HG03342 (cell line): ENCODE results near the gene GRB10.

Experiments
- ATAC-seq: cut with Tn5 transposase; IDR thresholded peaks from one replicate; pipeline ENCODE4 v1.9.1; 2021; ENCODE audit warnings: mild to moderate bottlenecking, moderate library complexity; ENCODE audit not compliant: unreplicated experiment

The GRB10 gene

DNA sequence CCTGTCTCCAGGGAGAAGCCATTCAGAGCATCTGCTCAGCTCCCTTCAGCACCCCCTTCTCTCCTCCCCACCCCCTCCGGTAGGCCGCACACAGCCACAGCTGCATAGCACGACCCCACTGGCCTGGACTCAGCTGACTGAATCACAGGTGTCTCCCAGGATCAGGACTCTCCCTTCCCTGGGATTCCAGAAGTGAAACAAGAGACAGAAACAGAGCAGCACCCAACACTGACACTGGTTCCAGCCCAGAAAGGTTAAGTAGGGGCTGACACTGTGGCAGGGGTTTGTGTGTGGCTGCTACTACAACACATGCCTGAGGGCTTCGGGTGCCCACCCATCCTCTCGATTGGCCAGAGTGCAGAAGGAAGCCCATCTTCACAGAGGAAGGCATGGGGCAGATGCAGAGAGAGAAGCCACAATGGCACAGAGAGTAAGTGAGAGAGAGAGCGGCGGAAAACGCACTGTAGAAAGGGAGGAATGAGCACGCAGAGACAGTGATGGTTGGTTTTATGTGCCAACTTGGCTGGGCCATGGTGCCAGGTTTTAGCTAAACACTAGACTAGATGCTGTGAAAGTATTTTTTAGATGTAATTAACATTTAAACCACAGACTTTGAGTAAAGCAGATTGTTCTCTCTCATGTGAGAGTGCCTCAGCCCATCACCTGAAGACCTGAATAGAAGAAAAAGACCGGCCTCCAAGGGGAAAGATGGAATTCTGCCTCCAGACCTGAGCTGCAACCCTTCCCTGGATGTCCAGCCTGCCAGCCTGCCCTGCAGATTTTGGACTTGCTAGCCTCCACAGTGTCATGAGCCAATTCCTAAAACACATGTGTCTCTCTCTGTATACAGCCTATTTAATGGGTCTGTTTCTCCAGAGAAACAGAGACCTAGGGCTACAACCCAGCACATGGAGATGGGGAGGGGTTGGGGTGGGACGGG, 107.5 kb downstream of the GRB10 start:
- ATAC-seq, result no peak

DNA sequence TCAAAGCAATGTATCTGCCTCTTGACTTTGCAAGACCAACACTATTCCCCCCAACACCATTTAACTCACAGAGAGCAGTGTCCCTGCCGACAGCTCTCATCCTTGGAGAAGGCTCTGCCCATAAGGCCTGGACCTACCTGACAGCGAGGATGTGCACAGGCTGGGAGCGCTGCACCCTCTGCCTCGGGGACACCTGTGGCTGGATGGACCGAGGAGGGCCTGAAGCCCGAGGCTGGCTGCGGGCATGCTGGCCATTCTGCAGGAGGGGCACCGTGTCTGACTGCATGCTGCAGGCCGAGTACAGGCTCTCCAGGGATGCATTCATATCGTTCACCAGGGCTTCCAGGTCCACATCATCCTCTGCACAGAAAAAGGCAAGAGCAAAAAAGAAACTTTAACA, 108.4 kb downstream of the GRB10 start:
- no peak for ATAC-seq

DNA sequence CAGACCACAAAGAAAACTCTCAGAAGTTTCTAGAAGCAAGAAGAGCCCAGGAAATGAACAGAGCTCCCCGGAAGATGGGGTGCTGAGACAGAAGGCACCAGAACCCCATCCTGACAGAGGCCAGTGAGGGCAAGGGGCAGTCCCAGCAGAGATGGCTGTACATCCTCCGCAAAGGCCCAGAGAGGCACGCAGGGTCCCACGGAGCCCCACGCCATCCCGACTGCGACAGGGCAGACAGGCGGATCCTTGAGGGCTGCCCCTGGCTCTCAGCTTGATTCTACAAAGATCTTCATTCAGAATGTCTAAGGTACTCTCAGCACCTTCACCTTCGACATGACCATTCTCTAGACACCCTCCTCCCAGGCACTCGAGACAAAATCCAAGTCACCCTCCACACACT, 109.6 kb downstream of the GRB10 start:
- no peak for ATAC-seq

DNA sequence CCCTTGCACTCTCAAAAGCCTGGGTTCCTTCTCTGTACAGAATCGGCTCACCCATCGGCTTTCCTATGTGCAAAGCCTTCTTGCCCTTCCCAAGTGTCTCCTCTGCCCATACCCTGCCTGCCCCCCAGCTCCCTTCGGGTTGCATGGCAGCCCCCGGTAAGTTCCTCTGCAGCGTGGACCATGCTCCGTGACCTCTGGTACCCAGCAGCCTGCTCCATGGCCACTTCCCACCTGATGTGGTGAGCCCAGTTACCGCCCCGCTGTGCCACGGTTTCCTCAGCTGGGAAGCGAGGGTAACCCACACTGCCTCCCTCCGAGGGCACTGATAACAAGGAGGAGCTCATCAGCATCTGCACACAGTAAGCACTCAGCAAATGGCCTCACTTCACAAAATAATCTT, 110.7 kb downstream of the GRB10 start:
- ATAC-seq, result no peak

DNA sequence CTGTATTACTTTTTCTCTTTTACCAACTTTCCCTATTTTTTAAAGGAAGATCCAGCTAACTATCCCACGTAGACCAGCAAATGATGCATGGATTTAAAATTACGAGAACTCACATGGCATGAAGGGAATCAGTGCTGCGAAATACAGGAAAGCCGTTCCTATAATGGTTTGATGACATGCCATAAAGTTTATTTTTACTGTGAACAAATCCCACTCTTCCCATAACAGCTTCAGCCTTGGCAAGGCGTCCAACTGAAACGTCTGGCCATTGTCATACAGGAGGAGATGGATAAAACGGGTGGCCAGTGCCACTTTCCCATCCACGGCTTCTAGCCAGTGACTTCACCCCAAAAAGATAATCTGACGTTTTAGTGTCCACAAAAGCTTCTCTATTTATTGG, 111.3 kb downstream of the GRB10 start:
- ATAC-seq, result no peak

DNA sequence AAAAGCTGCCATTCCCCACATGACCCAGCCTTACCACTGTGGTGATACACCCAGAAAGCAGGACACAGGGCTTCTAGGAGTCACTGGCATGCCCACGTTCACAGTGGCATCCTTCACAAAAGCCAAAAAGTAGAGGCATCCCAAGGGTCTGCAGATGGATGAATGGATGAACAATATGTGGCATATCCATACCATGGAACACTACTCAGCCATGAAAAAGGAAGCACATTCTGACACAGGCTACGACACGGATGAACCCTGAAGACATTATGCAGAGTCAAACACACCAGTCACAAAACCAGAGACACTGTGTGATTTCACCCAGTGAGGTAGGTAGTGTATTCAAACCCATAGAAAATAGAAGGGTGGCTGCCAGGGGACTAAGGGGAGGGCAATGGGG, 112.8 kb downstream of the GRB10 start:
- no peak for ATAC-seq

DNA sequence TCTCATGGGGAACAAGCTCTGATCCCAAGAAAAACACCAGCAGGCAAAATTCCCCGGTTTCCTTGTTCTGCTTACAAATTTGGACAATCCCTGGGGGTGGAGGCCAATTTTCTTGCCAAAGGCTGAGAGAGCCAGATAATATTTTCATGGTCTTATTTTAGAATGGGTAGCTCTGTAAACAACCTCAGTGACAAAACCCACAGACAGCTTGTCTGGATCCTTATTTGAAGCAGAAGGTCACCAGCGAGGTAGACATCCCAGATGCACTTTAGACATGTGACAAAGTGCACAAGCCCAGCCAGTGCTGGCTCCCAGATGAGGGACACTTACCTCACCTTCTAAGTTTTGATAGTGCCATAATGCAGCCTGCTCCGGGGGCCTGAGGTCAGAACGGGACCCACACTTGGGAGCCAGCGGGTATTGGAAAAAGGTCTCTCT, 114.9 kb downstream of the GRB10 start:
- ATAC-seq, result no peak

DNA sequence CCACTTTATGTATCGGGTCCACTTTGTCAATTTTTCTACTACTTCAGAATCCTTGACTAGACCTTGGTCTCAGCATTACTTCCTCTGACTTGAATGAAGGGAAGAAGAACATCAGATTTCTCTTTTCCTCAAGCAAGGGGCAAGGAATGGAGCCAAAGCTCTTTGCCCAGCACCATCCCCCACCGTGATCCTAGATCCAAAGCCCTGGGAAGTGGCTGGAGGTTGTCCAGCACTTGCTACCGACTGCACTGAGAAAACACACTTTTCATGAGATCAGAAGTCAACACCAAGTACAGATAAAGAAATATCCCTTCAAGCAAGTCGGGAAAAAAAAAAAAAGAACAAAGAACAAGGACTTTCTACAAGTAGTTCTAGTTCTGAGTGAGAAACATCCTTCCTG, 115.4 kb downstream of the GRB10 start:
- ATAC-seq, result no peak

DNA sequence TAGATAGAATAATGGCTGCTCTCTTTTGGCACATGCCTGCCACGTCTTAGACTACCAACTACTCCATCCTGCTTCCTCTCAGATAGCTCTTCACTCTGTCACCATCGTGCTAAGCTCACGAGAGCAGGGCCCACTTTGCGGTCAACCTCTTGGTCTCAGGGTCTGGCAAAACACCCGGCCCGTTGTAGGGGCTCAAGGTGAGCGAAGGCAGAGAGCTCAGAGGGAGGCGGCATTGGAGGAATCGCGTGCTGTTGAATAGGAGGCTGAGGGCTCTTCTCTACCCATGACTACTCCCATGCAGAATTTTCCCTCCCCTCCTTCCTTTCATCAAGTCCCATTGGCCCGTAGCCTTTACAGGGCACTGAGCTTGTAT, 116.6 kb downstream of the GRB10 start:
- no peak for ATAC-seq

DNA sequence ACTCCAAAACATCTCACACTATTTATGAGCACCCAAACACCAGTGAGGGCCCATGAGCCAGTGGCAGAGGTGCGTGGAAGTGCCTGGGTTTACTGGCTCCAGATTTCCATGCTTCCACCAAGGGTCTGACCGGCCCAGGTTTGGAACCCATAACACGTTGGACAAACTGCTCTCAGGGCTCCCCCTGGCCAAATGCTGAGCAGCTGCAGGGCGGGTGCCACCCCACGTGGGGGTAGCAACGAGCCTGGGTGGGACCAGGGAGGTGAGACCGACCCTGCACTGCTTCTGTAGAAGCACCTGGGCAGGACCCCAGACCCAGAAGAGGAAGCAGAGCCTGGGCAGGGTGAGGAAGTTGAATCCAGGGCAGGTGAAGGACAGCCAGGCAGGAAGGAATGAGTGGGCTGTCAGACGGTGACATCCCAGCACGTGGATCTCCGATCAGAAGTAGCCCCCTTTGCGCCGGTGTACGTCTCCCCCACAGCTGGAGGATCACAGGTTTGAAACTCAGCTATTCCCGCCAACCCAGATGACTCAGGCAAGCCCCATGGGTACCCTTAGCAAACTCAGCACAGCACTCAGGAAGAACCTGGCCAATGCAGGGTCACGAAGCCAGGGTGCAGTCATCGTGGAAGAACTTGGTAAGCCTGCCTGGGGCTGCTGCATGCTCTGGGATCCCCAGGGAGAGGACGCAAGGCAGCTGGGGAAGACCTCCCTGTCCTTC, 117.1 kb downstream of the GRB10 start:
- ATAC-seq, result no peak

DNA sequence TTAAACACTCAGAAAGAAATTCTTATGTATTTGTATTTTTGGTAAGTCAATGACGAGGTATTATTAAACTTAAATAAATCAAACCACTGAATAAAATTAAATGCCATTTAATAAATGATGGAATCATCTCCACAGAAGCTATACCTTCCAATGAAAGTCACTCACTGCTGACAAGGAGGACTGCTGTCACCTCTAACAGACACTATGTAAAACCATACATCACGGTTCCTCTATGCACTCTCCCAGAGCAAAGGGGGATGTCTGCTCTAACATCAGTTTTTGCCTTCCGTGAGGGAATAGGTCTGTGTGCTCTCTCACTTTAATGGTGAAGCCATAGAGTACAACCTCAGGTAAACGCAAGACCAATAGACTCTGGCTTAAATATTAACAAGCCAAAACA, 117.8 kb downstream of the GRB10 start:
- ATAC-seq, result peak; percentile 32

DNA sequence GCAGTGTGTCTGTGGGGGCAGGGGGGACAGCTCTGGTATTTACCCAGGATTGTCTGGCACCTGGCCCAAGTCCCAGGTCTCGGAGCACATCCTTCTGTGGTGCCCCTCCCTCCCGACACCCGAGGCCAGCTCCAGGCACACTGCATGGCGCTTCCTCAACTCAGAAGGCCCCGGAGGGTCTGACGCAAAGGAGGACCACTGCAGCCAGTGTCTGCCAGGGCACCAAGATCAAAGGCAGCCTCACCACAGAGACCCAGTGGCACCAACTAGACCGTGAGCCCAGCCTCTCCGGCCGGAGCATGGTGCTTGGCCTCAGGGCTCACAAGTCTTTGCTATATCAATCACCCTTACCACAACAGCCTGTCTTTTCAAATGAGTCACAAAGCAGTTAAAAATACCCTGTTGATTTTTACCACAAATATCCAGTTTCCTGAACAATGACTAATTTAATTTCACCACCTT, 118.2 kb downstream of the GRB10 start:
- peak; percentile 67 for ATAC-seq

DNA sequence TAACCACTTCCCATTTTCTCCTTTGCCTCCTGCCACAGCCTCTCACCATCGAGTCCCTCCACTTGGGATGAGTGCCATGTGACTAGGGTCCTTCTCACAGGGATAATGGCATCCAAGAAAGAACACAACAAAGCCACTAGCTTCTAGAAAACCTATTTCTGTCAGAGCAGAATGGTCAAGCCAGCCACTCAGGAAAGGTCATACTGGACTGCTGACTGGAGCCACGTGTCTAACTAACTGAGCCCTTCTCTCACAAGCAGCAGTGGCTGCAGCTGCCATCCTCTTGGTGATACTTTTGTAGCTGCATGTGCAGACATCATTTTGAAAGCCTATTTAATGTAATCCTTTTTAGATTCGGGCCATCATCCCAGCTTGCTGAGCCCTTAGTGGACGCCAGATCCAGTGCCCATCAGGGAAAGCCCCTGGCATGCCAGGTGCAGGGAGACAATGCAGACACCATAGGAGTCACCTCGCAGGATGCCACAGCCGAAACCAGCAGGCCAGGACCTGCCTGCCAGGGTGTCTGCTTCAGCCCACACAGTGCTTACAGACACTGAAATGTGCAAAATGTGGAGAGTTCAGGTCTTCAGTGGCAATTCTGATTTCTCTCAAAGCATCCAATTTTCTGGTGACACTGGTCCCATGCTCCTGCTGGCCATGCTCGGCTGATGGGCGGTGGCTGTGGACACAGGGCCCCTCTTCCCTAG, 119.1 kb downstream of the GRB10 start:
- no peak for ATAC-seq

DNA sequence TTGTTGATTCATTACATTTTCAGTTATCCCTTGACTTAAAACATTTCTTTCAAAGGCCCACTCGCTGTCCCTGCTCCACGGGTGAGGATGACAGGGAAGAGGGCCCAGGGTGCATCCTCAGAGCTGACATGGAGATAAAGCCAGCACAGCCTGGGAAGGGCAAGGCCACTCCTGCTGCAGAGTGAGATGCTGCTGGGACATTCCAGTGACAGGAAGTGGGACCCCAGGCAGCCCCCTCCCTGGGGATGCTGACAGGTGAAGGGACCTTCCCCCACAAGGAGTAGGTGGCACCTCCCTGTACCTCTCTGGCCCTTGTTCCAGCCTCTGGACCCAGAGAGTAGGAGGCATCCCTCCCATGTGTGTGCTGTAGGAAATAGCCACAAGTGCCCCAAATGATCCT, 119.7 kb downstream of the GRB10 start:
- no peak for ATAC-seq

DNA sequence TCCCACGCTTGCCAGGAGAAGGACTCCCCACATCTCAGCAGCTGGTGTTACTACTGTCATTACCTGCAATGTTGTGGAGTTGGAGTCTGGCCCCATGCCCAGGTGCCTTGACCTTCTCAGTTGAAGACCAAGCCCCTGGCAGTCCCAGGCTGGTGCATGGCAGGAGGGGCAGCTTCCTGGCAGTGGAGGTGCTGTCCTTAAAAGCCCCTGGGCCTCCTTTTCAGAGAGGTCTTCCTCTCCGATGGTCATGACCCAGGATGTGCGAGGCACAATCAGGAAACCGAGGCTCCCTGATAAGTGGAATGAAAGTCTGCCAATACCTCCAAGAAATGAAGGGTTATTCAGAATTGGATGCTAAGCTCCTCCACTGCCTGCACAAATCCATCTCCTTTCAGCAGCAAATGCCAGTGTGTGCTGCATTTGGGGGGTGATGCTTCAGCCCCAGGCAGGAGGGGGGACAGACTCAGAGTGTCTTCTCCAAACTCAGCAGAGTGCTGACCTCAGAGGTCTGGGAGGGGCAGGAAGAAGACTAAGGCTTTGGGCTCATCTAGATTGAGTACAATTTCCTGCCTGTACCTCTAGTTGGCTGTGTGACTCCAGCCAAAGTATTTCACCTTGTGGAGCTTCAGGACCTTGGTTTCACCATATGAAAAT, 120.5 kb downstream of the GRB10 start:
- peak; percentile 7 for ATAC-seq

DNA sequence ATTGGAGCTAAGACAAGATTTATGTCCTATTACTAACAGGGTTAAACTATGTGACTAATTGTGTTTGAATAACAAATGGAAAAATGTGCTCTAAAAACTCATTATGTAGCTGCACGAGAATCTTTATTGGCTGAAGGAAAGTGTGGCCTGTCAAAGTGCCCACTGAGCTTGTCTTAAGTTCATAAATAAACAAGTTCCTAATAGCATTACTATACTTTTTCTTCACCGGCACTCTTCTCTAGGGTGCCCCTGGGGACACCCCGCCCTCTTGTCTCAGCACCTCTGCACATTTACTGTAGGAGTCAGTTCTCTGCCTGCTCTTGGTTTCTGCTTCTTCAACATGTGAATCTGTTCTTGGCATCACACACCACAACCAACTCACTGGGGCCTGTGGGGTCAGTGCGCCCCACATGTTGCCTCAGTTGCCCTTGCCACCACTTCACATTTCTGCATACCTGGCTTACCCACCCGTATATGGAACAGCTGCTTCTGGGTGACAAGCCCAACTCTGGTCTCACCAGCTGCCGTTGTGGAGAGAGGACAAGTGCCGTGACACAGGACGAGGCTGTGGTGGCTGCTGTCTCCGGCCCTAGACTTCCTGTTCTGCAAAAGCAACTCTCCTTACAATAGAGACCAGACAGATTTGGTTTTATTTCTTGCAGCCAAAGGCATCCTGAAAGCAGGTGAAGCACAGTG, 121.2 kb downstream of the GRB10 start:
- peak; percentile 45 for ATAC-seq

DNA sequence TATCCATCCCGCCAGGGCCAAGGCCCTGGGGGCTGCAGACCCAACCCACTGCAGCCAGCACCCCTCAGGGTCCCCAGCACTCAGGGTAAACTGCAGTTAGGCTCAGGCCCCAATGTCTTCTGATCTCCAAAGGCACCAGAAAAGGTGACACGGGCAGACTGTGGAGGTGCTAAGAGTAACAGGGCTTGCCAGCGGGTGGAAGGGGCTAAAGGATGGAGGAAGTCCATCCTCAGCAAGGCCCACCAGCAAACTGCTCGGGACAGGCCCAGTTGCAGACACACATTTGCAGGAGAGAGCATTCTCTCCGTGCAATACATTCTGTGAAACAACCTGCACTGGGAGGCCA, 121.9 kb downstream of the GRB10 start:
- ATAC-seq, result no peak

DNA sequence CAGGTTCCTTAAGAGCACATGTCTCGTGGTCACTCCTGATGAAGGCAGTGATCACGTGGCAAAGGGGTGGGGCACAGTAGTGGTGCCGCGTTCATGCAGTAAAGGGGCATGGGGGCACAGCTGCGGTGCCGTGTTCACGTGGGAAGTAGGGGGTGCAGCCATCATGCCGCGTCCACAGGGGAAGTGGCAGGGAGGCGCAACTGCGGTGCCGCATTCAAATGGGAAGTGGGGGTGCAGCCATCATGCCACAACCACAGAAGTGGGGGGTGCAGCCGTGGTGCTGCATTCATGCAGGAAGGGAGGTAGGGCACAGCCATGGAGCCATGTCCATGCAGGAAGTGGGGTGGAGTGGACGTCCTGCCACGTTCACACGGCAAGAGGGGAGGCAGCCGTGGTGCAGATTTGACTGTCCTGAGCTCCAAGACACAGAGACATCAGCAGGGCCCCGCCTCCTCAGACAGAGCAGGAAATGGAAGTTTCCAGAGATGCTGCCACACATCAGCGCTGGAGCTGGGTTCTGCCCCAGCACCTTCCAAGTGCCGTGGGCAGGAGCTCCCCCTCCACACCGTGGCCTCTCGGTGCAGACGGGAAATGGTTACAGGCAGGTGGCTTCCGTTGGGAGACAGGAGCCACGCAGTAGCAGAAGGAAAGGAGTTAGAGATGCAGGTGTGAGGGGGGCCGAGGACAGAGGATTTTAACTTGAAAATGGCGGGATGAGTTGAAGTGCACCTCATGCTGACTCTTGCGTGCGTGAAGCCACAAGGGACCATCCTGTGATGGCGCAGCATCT, 122.5 kb downstream of the GRB10 start:
- ATAC-seq, result no peak

DNA sequence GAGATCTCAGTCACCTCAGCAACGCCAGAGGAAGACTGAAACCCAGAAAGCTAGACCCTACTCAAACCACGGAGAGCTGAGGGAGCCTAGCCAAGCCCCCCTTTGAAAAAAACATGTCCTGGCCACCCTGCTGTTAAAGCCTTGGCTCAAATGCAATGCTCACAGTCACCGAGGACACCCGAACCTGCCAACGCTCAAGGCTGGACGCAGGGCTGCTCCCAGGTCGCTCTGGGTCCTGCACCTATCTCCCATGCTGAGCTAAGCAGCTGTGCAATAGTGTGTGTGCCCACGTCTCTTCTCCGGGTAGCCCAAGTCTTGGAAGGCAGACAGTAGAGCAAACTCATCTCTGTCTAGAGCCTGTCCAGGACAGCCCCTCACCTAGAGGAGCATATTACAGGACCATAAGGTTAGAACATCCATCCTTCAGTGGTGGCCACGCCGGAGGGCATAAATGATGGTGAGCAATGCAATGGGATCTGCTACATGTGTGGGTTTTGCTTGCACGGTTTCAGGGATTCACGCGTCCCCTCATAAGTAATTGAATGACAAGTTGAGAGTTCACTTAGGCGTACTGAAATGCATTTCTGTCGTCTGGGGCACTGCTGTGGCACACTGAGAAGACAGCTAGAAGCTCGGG, 123.2 kb downstream of the GRB10 start:
- no peak for ATAC-seq
